ENCODE data around the gene ASPSCR1.

ASPSCR1 gene

DNA sequence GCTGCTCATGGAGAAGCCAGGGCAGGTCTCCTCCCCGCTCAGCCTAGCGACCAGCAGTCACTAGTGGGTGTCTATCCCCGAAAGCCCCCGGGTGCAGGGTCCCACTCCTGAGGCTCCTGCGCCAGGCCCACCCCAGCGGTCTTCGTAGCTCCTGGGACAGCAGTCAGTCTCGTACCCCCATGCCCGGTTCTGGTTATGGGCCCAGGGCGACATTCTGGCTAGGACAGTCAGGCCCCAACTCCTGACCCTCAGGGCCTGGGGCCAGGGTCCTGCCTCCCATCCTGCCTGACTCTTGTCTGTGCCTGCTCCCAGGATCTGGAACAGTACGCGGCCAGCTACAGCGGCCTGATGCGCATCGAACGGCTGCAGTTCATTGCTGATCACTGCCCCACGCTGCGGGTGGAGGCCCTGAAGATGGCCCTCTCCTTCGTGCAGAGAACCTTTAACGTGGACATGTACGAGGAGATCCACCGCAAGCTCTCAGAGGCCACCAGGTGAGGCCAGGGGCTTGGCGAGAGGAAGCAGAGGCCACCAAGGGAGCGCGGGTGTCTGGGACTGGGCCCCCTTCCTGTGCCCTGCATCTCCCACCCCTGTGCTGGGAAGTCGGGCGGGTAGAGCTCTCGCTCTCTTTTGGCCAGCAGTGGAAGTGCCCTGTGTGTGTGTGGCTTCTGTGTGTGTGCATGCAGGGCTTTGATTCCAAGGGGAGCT lies 76.3 kb downstream of the ASPSCR1 start:
- H3K4me3 ChIP-seq (replicated peaks; ENCODE audit: low read depth, low read length): peak overlapping the region; percentile 87
- DNase-seq (ENCODE audit: extremely low read depth, low read depth): no peak
- TF ChIP-seq, protein P1, sequence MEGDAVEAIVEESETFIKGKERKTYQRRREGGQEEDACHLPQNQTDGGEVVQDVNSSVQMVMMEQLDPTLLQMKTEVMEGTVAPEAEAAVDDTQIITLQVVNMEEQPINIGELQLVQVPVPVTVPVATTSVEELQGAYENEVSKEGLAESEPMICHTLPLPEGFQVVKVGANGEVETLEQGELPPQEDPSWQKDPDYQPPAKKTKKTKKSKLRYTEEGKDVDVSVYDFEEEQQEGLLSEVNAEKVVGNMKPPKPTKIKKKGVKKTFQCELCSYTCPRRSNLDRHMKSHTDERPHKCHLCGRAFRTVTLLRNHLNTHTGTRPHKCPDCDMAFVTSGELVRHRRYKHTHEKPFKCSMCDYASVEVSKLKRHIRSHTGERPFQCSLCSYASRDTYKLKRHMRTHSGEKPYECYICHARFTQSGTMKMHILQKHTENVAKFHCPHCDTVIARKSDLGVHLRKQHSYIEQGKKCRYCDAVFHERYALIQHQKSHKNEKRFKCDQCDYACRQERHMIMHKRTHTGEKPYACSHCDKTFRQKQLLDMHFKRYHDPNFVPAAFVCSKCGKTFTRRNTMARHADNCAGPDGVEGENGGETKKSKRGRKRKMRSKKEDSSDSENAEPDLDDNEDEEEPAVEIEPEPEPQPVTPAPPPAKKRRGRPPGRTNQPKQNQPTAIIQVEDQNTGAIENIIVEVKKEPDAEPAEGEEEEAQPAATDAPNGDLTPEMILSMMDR (IDR thresholded peaks at IDR 0.05; ENCODE audit: low read depth, low read length, missing control alignments): no peak

DNA sequence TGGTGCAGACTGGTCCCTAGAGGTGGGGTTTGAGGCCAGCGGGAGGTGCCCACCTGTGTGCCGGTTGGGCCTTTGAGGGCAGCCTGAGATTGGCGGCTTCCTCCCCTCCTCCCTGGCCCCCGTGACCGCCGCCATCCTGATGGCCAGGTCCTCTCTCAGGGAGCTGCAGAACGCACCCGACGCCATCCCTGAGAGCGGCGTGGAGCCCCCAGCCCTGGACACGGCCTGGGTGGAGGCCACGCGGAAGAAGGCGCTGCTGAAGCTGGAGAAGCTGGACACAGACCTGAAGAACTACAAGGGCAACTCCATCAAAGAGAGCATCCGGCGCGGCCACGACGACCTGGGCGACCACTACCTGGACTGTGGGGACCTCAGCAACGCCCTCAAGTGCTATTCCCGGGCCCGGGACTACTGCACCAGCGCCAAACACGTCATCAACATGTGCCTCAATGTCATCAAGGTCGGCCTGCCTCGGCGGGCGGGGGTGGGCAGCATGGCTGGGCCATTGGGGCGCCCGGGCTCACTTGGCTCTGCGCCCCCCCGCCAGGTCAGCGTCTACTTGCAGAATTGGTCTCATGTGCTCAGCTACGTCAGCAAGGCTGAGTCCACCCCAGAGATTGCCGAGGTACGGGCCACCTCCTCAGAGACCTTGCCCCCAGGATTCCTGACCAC lies 77.1 kb downstream of the ASPSCR1 start:
- TF ChIP-seq, protein P1 (IDR thresholded peaks at IDR 0.05; ENCODE audit: low read depth, low read length, missing control alignments): no peak
- no peak for DNase-seq (ENCODE audit: extremely low read depth, low read depth)
- H3K4me3 ChIP-seq (replicated peaks; ENCODE audit: low read depth, low read length): no peak overlapping the region

DNA sequence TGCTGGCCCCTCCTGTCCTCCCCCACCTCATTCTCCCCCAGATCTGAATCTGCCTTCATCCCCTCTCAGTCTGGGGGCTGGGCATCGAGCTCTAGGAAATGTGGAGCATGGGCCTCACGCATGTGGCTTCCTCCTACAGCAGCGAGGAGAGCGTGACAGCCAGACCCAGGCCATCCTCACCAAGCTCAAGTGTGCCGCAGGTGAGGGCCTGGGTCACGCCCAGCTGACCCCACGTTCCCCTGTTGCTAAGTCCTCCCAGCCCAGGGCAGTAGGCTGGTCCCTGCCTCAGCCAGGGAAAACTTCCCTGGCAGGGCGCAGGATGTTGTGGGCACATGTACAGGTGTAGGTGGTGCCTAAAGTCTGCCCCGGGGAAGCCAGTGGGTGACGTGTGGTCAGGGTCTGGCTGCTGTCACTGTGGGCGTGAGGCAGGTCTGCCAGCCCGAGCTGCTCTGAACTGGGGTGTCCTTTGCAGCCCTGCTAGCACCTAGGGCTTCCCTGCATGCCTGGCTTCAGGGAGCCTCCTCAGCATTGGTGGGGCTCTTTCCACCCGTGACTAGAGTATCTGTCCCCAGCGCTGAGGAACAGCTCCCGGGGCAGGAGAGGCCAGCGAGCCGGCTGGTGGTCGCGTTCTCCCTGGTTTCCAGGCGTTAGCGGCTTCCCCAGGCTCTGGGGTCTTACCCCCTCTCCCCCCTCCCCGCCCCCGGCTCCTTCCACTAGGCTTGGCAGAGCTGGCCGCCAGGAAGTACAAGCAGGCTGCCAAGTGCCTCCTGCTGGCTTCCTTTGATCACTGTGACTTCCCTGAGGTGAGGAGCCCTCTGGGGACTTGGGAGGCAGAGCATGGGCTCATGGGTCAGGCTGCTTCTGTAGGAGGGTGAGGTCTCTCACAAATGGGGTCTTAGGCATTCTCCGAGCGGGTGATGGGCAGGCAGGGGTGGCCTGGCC lies 77.9 kb downstream of the ASPSCR1 start:
- DNase-seq (ENCODE audit: extremely low read depth, low read depth): no peak
- H3K4me3 ChIP-seq (replicated peaks; ENCODE audit: low read depth, low read length): no peak overlapping the region
- TF ChIP-seq, protein P1 (IDR thresholded peaks at IDR 0.05; ENCODE audit: low read depth, low read length, missing control alignments): no peak

DNA sequence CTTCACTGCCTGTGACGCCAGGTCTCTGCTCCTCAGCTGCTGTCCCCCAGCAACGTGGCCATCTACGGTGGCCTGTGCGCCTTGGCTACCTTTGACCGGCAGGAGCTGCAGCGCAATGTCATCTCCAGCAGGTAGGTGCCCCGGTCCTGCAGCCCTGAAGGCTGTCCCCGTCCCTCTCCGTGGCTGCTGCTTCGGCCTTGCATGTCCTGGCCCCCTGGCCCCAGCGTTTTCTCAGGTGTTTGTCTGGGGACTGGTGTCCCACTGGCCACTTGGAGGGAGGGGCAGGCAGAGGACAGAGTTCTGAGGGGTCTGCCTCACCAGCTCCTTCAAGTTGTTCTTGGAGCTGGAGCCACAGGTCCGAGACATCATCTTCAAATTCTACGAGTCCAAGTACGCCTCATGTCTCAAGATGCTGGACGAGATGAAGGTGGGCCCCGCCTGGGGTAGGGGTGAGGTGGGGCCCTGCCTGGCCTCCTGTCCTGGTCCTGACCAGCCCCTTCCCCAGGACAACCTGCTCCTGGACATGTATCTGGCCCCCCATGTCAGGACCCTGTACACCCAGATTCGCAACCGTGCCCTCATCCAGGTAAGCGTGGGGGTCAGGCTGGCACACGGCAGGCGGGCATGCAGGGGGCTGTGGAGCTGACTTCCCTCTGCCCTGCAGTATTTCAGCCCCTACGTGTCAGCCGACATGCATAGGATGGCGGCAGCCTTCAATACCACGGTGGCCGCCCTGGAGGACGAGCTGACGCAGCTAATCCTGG lies 78.7 kb downstream of the ASPSCR1 start:
- no peak overlapping the region for H3K4me3 ChIP-seq (replicated peaks; ENCODE audit: low read depth, low read length)
- no peak for DNase-seq (ENCODE audit: extremely low read depth, low read depth)
- TF ChIP-seq, protein P1 (IDR thresholded peaks at IDR 0.05; ENCODE audit: low read depth, low read length, missing control alignments): no peak

DNA sequence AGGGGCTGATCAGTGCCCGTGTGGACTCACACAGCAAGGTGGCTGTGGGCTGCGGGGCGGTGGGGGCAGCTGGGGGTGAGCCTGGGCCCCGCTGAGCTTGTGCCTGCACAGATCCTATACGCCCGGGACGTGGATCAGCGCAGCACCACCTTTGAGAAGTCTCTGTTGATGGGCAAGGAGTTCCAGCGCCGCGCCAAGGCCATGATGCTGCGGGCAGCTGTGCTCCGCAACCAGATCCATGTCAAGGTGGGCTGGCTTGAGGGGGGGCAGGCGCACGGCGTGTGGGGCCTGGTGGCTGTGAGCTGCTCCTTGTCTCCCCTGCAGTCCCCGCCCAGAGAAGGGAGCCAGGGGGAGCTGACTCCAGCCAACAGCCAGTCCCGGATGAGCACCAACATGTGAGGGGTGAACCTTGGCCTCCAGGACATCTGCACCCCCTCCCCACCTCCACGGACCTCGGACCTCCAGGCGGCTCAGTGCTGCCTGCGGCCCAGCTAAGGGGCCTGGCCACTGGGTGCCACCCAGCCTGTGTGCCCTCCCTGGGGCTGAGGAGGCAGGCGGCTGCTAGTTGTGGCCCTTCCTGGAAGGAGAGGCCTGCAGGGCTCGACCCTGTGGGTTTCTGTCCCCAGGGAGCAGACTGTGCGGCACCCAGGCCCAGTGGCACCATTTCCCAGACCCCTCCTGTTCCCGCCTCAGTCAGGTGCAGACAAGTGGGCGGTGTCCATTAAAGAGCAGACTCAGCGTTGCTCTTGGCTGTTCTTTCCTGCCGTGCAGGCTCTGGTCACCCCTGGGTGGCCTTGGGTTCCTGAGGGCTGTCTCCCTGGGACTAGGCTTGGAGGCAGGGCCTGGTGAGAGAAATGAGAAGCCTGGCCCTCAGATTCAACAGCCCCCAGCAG lies 79.5 kb downstream of the ASPSCR1 start:
- no peak overlapping the region for H3K4me3 ChIP-seq (replicated peaks; ENCODE audit: low read depth, low read length)
- TF ChIP-seq, protein P1 (IDR thresholded peaks at IDR 0.05; ENCODE audit: low read depth, low read length, missing control alignments): no peak
- DNase-seq (ENCODE audit: extremely low read depth, low read depth): no peak
